ENCODE results near the gene KRTAP9-6.

Gene KRTAP9-6

DNA sequence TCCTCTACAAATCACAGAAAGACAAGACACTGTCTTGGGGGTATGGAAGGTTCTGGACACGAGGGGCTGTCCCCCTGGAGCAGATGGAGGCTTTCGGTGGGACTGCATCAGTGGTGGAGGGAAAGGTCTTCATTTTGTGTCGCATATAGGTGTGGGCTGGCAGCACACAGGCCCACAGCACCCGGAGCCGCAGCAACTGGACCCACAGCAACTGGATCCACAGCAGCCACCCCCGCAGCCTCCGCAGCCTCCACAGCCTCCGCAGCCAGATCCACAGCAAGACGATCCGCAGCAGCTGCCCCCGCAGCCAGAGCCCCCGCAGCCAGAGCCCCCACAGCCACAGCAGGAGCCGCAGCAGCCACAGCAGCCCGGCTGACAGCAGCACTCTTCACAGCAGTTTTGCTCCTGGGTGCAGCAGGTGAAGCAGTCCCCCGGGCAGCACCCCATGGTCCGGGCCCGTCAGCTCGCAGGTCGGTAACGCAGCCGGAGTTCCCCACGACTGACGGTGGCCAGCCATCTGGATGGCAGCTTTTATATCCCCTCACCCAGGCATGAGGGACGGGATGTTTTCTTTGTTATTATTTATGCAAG is 50.1 kb downstream of the KRTAP9-6 start, which contains the start of gene KRTAP17-1:
Gene KRTAP17-1, minus strand, starts transcription at position 507 of the 591 bp plus-strand sequence. Its CDS starts 60 bp downstream, at position 447.
- no peak for DNase-seq (ENCODE audit: extremely low read depth in 1 of 2, low read depth in 1 of 2)

Measured in activated CD8-positive, alpha-beta memory T cell treated with anti-CD3 and anti-CD28 coated beads for 1 hour (primary cell).